Stimulated activated naive CD8-positive, alpha-beta T cell treated with anti-CD3 and anti-CD28 coated beads, Interleukin-15, Interleukin-2, amounts not matched to agents 100 U/mL and 50 U/mL, for 24 hours (primary cell): ENCODE results near the gene MESP1.
A peak's percentile ranks its signal among the peaks of the same experiment; 100 is the strongest.

Experiments used
- ATAC-seq: fragments of 150-1000 bp; cut with Tn5 transposase; one replicate; pipeline ENCODE4 v1.10.0; 2021
- DNase-seq: peaks from one replicate; pipeline ENCODE4 v3.0.0; 2021

MESP1 gene

GRCh38 chr15:89781055-89781454 lies 30.0 kb upstream of the MESP1 start:
- peak; percentile 28 for DNase-seq
- ATAC-seq, result peak; percentile 44

DNA sequence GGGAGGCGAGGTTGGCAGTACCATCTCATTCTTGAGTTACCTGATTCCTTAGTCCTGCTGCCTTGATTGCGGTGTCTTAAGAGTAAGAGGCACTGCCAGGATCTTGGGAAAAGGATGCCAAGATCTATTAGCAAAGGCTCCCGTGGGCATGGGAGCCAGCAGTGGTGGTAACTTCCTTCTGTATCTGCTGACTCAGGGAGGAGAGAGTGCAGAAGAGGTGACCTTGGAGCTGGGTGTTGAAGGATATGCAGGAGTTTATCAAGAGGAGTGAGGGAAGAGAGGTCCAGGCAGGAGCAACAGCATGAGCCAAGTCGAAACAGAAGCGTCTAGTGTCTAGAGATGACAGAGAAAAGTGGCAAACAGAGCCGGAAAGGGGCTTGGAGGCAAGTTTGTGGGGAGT lies 29.6 kb upstream of the MESP1 start:
- ATAC-seq (no peak), DNase-seq (no peak)

DNA sequence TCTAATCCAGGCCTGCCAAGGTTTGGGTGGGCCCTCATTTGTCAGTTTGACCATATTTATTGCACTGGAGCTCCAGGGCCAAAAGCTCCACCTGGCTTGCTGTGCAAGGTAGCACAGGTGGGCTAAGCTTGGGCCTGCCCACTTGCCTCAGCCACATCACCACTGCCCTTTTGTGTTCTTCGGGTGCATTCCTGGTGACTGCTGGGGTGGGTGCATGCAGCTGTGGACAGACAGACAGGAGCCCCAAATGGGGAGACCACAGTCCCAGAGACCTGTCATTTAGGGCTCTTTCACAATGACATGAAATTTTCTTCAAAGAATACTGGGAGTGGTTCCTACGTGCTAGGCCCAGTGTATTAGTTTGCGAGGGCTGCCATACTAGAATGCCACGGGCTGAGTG lies 27.8 kb upstream of the MESP1 start:
- DNase-seq (no peak), ATAC-seq (no peak)

- ATAC-seq (no peak), DNase-seq (no peak)
Observed at GRCh38 chr15:89777782-89778380, 26.8 kb upstream of the MESP1 start.

- no peak for DNase-seq
- ATAC-seq, result no peak
Observed at GRCh38 chr15:89777073-89777751, 26.2 kb upstream of the MESP1 start.

- ATAC-seq, result peak; percentile 60
- DNase-seq, result peak; percentile 66
Observed at GRCh38 chr15:89776274-89777072, 25.4 kb upstream of the MESP1 start, which contains the start of gene MESP2. TSS of gene MESP2 (plus strand) at chr15:89776332. CDS start at chr15:89776358, 26 bp downstream.

DNA sequence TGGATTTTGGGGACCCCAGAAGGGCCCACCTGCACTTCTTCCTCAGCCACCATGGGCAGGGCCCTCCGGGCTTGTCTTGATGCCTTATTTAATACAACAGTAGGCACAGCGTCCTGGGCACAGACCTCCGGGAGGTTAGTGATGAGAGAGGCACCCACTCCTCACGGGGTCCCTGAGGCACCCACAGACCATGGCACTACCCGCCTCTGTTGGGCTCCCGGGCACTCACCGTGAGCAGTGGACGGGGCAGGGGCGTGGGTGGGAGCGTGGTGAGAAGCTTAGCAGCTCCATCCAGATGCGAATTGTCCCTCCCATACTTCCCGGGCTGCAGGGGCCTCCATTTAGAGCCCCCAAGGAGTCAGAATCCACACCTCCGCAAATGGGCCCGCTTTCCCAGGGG lies 24.8 kb upstream of the MESP1 start:
- DNase-seq (no peak), ATAC-seq (no peak)

DNA sequence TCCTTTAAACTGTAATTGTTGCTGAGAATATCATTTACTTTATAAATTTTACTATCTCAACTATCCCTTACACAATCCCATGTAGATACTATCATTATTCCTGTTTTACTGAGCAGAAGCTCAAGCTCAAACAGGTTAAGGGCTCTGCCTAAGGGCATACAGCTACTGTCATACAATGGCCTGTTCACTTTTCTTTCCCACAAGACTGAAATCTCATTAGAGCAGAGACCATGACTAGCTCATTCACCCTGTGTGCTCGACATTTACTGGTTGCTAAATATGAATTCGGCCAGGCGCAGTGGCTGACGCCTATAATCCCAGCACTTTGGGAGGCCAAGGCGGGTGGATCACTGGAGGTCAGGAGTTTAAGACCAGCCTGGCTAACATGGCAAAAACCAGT lies 23.4 kb upstream of the MESP1 start:
- ATAC-seq (no peak), DNase-seq (no peak)

GRCh38 chr15:89772932-89773583 lies 22.0 kb upstream of the MESP1 start:
- no peak for ATAC-seq
- DNase-seq, result no peak

DNA sequence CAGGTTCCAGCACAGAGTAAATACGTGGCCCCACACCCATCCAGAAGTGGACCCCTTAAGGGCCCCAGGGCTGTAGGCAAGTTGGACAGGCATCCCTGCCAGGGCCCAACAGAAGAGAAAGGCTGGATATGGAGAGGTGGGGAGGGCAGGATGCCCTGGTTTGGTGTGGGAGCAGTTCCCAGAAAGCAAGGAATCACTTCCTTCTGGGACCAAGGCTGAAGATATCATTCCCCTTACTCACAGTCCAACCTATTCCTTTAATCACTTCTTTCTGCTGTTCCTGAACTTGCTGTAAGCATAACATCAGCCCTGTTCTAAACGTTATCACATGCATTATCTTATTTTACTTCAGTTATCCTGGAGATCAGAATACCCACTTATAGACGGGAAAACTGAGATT lies 19.0 kb upstream of the MESP1 start:
- ATAC-seq (no peak), DNase-seq (no peak)

GRCh38 chr15:89769366-89769765 lies 18.3 kb upstream of the MESP1 start:
- DNase-seq (no peak), ATAC-seq (no peak)

DNA sequence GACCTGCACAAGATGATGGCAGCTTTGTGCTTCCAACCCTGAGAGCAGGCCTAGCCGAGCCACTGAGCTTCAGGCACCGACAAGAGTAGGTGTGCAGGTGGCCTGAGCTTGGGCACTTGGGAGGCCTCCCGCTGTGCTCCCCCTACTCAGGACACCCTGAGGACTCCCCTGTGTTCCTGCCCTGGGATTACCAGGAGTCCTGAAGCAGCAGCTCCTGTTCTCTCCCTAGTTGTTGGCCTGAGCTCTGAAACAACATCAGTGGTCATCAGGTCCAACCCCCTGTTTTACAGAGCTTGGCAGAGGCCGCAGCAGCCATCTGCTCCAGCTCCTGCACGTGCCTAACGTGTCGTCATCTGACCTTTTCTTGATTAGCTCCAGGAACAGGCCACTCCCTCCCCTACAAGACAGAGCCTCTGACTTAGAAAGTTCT lies 17.0 kb upstream of the MESP1 start:
- ATAC-seq (no peak), DNase-seq (no peak)

DNA sequence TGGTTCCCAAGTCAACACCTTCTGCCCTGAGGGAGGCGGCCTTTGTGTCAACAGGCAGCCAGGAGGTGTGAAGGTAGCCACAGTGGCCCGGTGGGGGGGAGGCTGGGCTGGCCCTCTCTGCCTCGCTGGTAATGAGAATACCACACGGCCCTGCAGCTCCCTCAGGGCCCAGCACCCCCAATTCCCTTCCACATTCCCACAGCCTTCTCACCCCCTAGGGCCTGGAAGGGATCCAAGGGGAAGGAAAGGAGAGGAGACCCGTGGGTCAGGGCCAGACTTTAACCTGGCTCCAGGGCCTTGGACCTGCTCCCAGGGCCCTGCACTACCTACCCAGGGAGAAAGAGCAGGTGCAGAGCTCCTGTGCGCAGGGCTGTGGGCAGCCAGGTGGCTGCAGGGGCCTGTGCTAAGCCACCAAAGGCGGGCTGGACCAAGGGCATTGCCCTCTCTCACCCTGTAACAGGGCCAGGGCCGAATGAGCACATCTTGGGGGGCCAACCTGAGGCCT lies 16.4 kb upstream of the MESP1 start:
- no peak for DNase-seq

GRCh38 chr15:89766357-89767311 lies 15.6 kb upstream of the MESP1 start:
- ATAC-seq, result no peak
- no peak for DNase-seq

More for the DNA sequence above, 16.4 kb upstream of the MESP1 start:
- peak; percentile 21 for ATAC-seq

DNA sequence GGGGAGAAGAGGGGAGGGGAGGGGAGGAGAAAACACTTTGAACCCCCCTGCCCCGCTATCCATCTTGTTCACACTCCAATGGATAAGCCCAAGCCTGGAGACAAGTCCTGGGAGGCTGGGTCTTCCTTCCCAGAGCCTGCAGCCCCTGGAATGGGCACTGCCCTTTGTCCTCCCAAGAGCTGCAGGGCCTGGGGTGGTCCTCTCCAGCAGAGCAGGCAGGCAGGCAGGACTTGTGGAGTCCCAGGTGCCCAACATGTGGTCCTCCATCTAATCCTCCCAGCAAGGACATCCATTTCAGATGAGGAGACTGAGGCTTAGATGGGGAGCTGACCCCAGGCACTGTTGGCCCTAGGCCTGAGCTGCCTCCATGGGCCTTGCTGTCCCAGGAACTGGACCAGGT lies 14.6 kb upstream of the MESP1 start:
- ATAC-seq (no peak), DNase-seq (no peak)

- DNase-seq (no peak), ATAC-seq (no peak)
Observed at GRCh38 chr15:89761929-89762328, 10.9 kb upstream of the MESP1 start.

GRCh38 chr15:89761009-89761831 lies 10.2 kb upstream of the MESP1 start:
- no peak for ATAC-seq

DNA sequence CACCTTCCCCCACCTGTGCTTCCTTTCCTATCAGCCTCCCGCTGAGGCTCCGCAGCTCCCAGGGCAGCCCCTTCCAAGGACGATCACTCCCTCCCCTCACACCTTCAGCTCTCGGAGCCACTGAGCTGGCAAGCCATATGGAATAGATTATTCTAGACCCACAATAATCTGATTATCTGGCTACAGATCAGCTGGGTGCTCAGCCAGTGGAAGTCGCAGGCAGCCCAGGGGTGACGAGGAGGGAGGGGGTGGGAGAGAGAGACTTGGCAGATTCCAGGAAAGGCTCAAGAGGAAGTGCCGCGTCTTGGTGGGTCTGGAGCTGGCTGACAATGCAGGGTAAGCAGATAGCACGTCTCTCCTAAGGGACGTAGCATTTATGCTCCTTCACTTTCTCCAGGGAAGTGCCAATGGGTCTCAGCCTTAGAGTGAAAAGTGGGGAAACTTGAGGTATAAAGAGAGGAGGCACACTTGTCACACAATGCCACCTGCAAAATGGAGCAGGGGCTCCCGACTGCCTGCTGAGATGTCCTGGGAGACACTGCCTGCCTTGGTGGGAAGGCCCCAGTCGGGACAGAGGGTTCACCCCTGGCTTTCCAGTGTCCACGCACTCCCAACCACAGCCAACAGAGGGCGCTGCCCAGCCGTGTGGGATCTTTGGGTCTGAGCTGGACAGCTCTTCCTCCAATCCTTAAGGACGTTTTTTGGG lies 9.4 kb upstream of the MESP1 start:
- ATAC-seq (peak; percentile 85), DNase-seq (peak; percentile 82)

More at GRCh38 chr15:89761009-89761831, 10.2 kb upstream of the MESP1 start:
- DNase-seq, result no peak

- ATAC-seq, result no peak
- no peak for DNase-seq
Observed at GRCh38 chr15:89759835-89760234, 8.8 kb upstream of the MESP1 start.

GRCh38 chr15:89758981-89759380 lies 7.9 kb upstream of the MESP1 start:
- DNase-seq (no peak), ATAC-seq (no peak)
